ENCODE data around the gene LST1. TPM values are rescaled to one million over a fixed set of nuclear protein-coding genes. Genes with fewer than 3 reads are reported as not detected.

LST1 gene
- total RNA-seq, 1 experiment from 2014 or later = 0.69 TPM

GRCh38 chr6:31546339-31546957 lies 39.6 kb upstream of the LST1 start, which contains the start of gene ATP6V1G2:
ATP6V1G2 (minus strand) TSS chr6:31546608; CDS start chr6:31546559, 49 bp downstream.
- Histone ChIP-seq H4K20me1 (ENCODE audit: insufficient read depth) (no peaks in the 10 kb centered on the region), H3K4me1 (ENCODE audit: control insufficient read depth in 1 of 2, insufficient read depth in 2 of 2, low read length in 2 of 2) (peaks cover 19 to 30% of the 10 kb centered on the region in 2 experiments), H3K4me2 (ENCODE audit: low read length) (peak within 1 kb of the TSS; percentile 87), H3K79me2 (ENCODE audit: insufficient read depth, low read length) (peaks cover 27% of the 10 kb centered on the region), H2AFZ (ENCODE audit: low read depth, low read length, poor library complexity, severe bottlenecking) (no peak within 1 kb of the TSS), H3K27me3 (ENCODE audit: insufficient read depth, low read length) (no peaks in the 10 kb centered on the region), H3K9ac (ENCODE audit: low read length) (peak within 1 kb of the TSS; percentile 86), H3K4me3 (replicated peaks in 1 of 2; ENCODE audit: low read depth in 1 of 2, low read length in 2 of 2) (peak within 1 kb of the TSS; percentile 51 to 67), H3K9me3 (ENCODE audit: control insufficient read depth in 1 of 2, insufficient read depth in 1 of 2, low read depth in 1 of 2, low read length in 2 of 2) (no peaks in the 10 kb centered on the region), H3K36me3 (ENCODE audit: control insufficient read depth in 1 of 2, insufficient read depth in 2 of 2, low read length in 2 of 2) (peaks cover 4 to 13% of the 10 kb centered on the region in 2 experiments; a peak in 2 of 4 replicates), H3K27ac (ENCODE audit: low read depth, low read length) (peak within 1 kb of the TSS; percentile 50; the same call in 1 of the 2 replicates), H3K9me2 (ENCODE audit: insufficient read depth) (no peaks in the 10 kb centered on the region)
- POLR2A ChIA-PET = interaction anchor here (0.9 to 1.9 kb wide), 8 partner anchors 36 to 316 kb away, joined by 3 to 7 read pairs (median 4); partner anchors contain the start of genes GPANK1, LTB and NEU1
- RAD21 ChIA-PET (ENCODE audit: low non-redundant PET in 1 of 2, low total read pairs in 2 of 2, uncharacterized antibody in 2 of 2, unreplicated experiment in 2 of 2) = interaction anchor here (0.6 to 2.1 kb wide), 4 partner anchors 37 to 118 kb away, joined by 3 to 11 read pairs (median 6); partner anchors contain the start of gene GPANK1 (in 1 of the 2)
- no TSS peak for BruUV-seq (replicated peaks)
- intact Hi-C loops (cut with micrococcal nuclease) = loop anchor here (1.0 to 10.0 kb wide), 6 partner anchors 52 to 288 kb away; partner anchors contain the start of genes BAG6, GPANK1 and PRRC2A
- ATAC-seq (peak; percentile 77), DNase-seq (ENCODE audit: low read depth, low spot score) (peak; percentile 94)
- CTCF ChIA-PET = interaction anchor here (0.6 to 5.0 kb wide), 7 partner anchors 31 to 406 kb away, joined by 3 to 78 read pairs (median 5); partner anchors contain the start of gene C6orf47
- peak; percentile 56 for TF ChIP-seq YY1 (IDR thresholded peaks at IDR 0.05; ENCODE audit: extremely low read depth, insufficient replicate concordance, low read depth, low read length)
- TF ChIP-seq, protein P1, sequence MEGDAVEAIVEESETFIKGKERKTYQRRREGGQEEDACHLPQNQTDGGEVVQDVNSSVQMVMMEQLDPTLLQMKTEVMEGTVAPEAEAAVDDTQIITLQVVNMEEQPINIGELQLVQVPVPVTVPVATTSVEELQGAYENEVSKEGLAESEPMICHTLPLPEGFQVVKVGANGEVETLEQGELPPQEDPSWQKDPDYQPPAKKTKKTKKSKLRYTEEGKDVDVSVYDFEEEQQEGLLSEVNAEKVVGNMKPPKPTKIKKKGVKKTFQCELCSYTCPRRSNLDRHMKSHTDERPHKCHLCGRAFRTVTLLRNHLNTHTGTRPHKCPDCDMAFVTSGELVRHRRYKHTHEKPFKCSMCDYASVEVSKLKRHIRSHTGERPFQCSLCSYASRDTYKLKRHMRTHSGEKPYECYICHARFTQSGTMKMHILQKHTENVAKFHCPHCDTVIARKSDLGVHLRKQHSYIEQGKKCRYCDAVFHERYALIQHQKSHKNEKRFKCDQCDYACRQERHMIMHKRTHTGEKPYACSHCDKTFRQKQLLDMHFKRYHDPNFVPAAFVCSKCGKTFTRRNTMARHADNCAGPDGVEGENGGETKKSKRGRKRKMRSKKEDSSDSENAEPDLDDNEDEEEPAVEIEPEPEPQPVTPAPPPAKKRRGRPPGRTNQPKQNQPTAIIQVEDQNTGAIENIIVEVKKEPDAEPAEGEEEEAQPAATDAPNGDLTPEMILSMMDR (IDR thresholded peaks at IDR 0.05 in 2 of 3, conservative IDR thresholded peaks at IDR 0.05 in 1 of 3; ENCODE audit: borderline replicate concordance in 1 of 3, insufficient read depth in 1 of 3, low read depth in 2 of 3, low read length in 2 of 3) = peak in 2 of 3 experiments; percentile 99; a peak in 4 of 6 replicates
- TF ChIP-seq ELF1 (IDR thresholded peaks at IDR 0.05; ENCODE audit: borderline replicate concordance, low read depth) = no peak
- no peak for TF ChIP-seq ATF3 (IDR thresholded peaks at IDR 0.05)
- TF ChIP-seq POLR2A (IDR thresholded peaks at IDR 0.05; ENCODE audit: borderline replicate concordance, extremely low read depth, insufficient read depth, insufficient read length) = no peak
- TF ChIP-seq CEBPB (IDR thresholded peaks at IDR 0.05; ENCODE audit: low read depth) = no peak

Data from HCT116 (cell line).